Kidney capillary endothelial cell (primary cell): Measurements from ENCODE around the gene TEX22.

Experiments used
- DNase-seq: peaks from one replicate; pipeline ENCODE4 v3.0.0-alpha.2; 2018; ENCODE audit warnings: low spot score

TEX22 gene

GRCh38 chr14:105366386-105367074, 31.8 kb upstream of the TEX22 start:
- no peak for DNase-seq

- DNase-seq, result no peak
Observed at GRCh38 chr14:105367116-105368031, 31.0 kb upstream of the TEX22 start.

- DNase-seq, result no peak
Observed at GRCh38 chr14:105368032-105368417, 30.3 kb upstream of the TEX22 start.

- no peak for DNase-seq
Observed at GRCh38 chr14:105368426-105368825, 29.9 kb upstream of the TEX22 start.

- no peak for DNase-seq
Observed at GRCh38 chr14:105368910-105369652, 29.3 kb upstream of the TEX22 start.

- DNase-seq, result no peak
Observed at GRCh38 chr14:105369653-105370040, 28.7 kb upstream of the TEX22 start.

- no peak for DNase-seq
Observed at GRCh38 chr14:105374389-105374788, 23.9 kb upstream of the TEX22 start.

GRCh38 chr14:105375635-105376057, 22.7 kb upstream of the TEX22 start:
- DNase-seq, result peak; percentile 73

GRCh38 chr14:105376521-105377440, 21.6 kb upstream of the TEX22 start:
- no peak for DNase-seq

GRCh38 chr14:105377555-105378182, 20.7 kb upstream of the TEX22 start:
- no peak for DNase-seq

- DNase-seq, result no peak
Observed at GRCh38 chr14:105378199-105378598, 20.1 kb upstream of the TEX22 start.

- DNase-seq, result no peak
Observed at GRCh38 chr14:105378873-105379685, 19.3 kb upstream of the TEX22 start.

- no peak for DNase-seq
Observed at GRCh38 chr14:105379946-105380345, 18.4 kb upstream of the TEX22 start.

- no peak for DNase-seq
Observed at GRCh38 chr14:105380756-105381155, 17.6 kb upstream of the TEX22 start.

GRCh38 chr14:105381446-105382342, 16.6 kb upstream of the TEX22 start:
- no peak for DNase-seq

- DNase-seq, result no peak
Observed at GRCh38 chr14:105382343-105383082, 15.8 kb upstream of the TEX22 start.

- DNase-seq, result no peak
Observed at GRCh38 chr14:105383083-105383730, 15.1 kb upstream of the TEX22 start.

- no peak for DNase-seq
Observed at GRCh38 chr14:105384041-105384557, 14.2 kb upstream of the TEX22 start.
